NCI-H1105 treated with DMSO at 0.1 percent for 48 hours (cell line): Measurements from ENCODE around the gene ZNF385C.
A peak's percentile ranks its signal among the peaks of the same experiment; 100 is the strongest.

Experiments
- DNase-seq: peaks from one replicate; lab custom pipeline; 2025; lab: John Stamatoyannopoulos, UW

The ZNF385C gene

GRCh38 chr17:42077755-42078154 lies 20.5 kb downstream of the ZNF385C start:
- DNase-seq: no peak

GRCh38 chr17:42076797-42077559 lies 21.3 kb downstream of the ZNF385C start:
- DNase-seq: no peak

GRCh38 chr17:42075789-42076188 lies 22.5 kb downstream of the ZNF385C start:
- DNase-seq: no peak

- DNase-seq: no peak
These were observed 25.7 kb downstream of the ZNF385C start for GRCh38 chr17:42072323-42073187.

- DNase-seq: no peak
These were observed 26.5 kb downstream of the ZNF385C start for GRCh38 chr17:42071810-42072209.

GRCh38 chr17:42068979-42069378 lies 29.3 kb downstream of the ZNF385C start:
- DNase-seq: no peak

- peak; percentile 19 for DNase-seq
These were observed 30.7 kb downstream of the ZNF385C start for GRCh38 chr17:42067371-42068091.

GRCh38 chr17:42065201-42065600 lies 33.1 kb downstream of the ZNF385C start:
- DNase-seq: no peak

- DNase-seq: no peak
These were observed 35.6 kb downstream of the ZNF385C start for GRCh38 chr17:42062681-42063080.

GRCh38 chr17:42061646-42062487 lies 36.4 kb downstream of the ZNF385C start:
- no peak for DNase-seq

- no peak for DNase-seq
These were observed 38.0 kb downstream of the ZNF385C start for GRCh38 chr17:42060231-42060630.

GRCh38 chr17:42059815-42060214 lies 38.5 kb downstream of the ZNF385C start:
- DNase-seq: no peak

GRCh38 chr17:42058063-42058462 lies 40.2 kb downstream of the ZNF385C start:
- DNase-seq: no peak

GRCh38 chr17:42056635-42057034 lies 41.6 kb downstream of the ZNF385C start:
- DNase-seq: no peak

GRCh38 chr17:42055496-42055895 lies 42.8 kb downstream of the ZNF385C start:
- DNase-seq: no peak

GRCh38 chr17:42055027-42055426 lies 43.2 kb downstream of the ZNF385C start:
- no peak for DNase-seq

GRCh38 chr17:42053731-42054500 lies 44.4 kb downstream of the ZNF385C start:
- DNase-seq: no peak

- no peak for DNase-seq
These were observed 45.9 kb downstream of the ZNF385C start for GRCh38 chr17:42052346-42052877.

- no peak for DNase-seq
These were observed 46.6 kb downstream of the ZNF385C start for GRCh38 chr17:42051645-42052044.

- no peak for DNase-seq
These were observed 47.3 kb downstream of the ZNF385C start for GRCh38 chr17:42051013-42051400.
